NCI-H2081 (cell line): Measurements from ENCODE around the gene EGFR.

Source experiments
- DNase-seq, 2 experiments: peaks; one replicate each; lab custom pipeline; 2025; lab: John Stamatoyannopoulos, UW

Gene EGFR

DNA sequence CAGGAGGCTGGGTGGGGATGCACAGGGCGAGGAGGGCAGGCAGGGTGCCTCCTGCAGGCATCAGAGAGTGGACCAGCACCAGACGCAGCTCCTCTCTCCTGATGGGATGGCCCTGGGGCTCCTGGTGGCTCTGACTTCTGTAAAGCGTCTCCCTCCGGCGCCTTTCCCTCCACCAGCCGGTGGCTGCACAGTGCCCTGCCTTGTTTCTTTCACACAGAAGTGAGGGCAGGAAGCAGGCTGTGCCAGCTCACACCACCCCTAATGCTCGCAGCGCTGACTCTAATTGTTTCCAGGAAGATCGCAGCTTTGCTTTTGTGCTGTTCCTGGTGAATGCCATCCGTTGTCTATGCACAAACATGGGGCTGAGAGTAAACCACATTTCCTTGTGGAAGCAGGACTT lies 194.0 kb downstream of the EGFR start:
- DNase-seq = no peak

DNA sequence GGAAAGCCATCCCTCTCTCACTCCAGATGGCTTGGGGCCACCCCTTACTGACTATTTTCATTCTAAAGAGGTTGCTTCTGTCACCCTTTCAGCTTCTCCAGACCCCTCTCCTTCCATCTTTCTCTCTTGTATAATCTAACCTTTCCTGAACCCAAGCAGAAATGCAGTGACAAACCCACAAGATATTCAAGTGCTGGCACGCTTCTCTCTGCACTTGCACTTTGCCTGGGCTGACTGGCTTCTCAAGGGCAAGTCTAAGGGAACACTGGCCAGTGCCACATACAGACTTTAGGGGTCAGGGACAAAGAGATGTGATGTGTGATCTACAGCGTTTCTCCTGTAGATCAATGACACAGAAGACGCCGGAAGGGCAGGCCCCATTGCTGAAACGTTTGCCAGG lies 195.9 kb downstream of the EGFR start:
- DNase-seq = no peak

DNA sequence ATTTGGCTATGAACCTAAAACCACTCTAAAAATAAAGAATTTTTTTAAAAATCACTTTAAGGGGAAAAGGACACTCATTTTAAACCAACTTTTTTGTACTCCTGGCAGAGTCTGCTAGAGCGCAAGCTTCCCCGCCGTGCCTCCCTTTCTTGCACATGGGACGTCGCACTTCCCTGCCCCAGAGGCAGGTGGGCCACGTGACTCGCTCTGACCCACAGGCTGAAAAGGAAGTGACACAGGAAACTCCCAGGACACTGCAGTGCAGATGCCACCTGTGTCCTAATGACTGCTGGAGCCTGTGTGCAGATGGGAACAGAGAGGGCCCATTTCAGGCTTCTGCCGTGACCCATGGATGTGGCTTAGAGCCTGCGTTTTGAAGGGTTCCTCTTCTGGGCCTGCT lies 204.2 kb downstream of the EGFR start:
- no peak for DNase-seq

DNA sequence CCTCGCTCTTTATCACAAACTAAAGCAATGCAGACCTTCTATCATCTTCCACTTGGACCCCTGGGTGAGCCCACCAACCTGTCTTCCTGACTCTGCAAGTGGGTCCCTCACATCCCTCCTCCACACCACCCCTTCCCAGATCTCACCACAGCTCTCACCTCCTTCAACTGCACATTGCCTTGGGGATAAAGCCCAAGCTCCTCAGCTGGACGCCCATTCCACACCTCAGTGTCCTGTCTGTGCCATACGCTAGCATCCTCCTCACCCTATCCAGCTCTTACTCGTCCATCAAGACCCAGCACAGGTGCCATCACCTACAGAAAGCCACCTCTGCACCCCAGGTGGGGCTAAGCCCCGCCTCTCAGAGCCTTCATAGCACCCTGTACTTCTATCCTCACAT lies 205.3 kb downstream of the EGFR start:
- no peak for DNase-seq

DNA sequence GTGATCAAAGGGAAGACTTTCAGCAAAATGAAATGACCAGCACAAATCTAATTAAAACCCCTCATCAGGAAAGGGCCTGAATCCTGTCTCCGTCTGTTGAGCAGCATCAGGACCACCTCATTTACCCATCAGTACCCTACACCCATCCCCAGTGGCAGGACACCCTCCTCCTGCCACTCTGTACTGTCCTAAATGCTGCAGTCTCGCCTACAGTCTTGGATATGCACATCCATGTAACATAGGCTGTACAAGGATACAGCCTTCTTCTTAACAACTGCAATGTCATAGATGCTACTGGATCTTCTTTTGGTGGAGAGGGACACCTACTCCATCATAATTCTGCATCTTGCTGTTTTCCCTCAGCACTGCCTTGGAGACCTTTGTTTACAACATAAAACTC lies 206.0 kb downstream of the EGFR start:
- DNase-seq = no peak

DNA sequence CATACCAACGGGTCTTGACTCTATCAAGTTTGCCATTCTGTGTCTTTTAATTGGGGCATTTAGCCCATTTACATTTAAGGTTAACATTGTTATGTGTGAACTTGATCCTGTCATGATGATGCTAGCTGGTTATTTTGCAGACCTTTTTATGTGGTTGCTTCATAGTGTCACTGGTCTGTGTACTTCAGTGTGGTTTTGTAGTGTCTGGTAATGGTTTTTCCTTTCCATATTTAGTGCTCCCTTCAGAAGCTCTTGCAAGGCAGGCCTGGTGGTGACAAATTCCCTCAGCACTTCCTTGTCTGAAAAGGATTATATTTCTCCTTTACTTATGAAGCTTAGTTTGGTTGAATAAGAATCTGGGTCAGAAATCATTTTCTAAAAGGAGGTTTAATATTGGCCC lies 211.2 kb downstream of the EGFR start:
- no peak for DNase-seq

DNA sequence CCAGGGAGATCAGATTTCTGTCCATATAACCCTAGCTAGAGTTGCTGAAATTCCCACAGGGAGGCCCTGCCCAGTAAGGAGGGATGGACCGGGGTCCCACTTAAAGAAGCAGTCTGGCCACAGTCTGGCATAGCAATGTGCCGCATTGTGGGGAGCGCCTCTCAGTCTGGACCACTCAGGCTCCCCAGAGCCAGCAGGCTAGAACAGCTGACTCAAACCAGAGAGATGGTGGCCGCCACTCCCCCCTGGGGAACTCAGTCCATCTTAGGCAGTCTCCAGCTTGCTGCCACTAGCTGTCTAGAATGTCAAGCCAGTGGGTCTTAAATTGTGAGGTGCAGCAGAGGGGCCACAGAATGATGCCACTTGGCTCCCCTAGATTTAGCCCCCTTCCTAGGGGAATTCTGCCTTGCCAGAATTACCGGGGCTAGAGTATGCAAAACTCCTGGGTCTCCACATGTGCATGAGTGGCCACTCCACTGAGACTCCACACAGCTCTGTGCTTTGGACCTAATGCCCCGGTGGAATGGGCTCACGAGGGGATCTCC lies 213.0 kb downstream of the EGFR start:
- DNase-seq = no peak

DNA sequence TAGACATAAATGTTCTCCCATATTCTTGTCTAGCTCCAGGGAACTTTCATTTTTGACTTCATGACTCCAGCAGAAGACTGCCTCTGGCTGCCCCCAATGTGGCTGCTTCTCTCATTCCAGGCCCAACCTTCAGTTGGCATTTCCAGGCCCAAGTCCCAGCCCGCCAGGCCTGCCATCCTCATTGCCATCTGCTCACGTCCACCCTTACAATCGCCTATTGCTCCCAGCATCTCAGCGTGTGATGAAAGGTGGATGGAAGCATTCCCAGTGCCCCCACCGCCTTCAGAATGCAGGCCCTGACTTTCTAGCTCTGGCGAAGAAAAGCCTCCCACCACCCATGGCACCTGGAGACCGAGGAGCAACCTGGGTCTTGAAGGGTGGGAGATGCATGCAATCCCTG lies 214.2 kb downstream of the EGFR start:
- DNase-seq = no peak

DNA sequence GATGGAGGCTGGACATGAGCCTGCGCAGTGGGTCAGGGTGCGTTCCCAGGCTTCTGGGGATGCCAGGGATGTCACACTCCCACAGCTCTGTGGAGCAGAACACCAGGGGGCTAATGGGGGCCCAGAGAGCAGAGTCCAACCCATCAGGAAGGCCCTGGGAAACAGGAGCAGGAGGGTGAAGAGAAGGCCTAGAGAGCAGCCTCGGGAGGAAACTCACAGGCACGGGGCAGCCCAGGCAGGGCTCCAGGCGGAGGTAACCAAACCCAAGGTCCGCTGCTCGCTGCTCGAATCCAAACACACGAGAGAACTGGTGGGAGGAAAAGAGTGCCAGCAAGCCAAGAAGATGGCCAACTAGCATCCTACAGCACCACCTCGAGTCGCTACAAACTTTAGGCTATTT lies 215.6 kb downstream of the EGFR start:
- DNase-seq = no peak

DNA sequence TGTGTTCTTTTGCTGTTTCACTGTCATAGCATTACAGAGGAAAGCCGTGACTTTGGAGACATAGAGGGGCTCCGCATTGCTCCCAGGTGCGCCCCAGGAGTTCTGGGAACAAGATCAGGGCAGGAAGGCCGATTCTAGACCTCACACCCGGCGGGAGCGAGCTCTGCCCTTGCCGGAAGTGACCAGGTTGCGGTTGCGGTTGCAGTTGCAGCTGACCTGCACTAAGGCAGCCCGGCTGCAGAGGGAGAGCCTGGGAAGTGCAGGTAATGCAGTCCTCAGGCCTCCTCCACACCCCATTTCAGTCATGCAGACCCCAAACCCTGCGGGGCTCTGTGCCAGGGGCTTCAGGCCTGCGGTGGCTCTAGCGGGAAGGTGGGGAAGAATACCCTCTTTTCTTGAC lies 216.3 kb downstream of the EGFR start:
- DNase-seq = no peak

DNA sequence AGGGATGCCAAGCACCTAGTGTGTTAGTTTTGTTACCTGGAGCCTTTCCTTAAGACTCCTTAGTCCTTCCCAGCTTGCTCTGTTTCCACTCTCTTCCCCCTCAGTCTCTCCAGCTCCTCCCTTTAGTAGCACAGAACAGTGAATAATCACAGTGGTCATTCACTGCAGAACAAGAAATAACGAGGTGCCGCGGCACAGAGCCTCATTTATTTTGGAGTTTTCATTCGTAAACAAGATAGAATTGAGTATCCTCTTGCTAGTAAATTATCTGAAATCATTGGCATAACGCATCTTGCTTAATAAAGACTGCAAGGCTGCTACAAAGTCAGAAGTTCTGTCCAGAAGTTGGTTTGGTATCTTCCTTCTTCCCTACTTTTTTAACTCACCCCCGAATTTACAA lies 217.0 kb downstream of the EGFR start:
- no peak for DNase-seq

DNA sequence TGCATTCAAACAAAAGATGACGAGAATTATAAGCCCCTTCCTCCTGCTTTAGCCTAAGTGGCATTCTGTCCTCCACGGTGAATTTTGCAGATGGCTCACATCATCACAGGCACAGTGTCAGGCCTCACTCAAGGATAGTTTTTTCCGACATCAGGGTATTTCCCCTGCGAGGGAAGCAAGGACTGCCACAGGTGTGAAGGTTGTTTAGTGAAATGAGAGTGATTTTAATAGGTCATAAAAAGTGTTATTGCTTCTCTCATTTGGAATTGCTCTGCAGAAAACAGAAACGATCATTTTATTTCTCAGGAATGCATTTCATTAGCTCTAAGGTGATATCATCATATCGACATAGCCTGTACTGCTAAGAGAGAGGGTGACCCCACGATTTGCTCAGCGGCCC lies 217.7 kb downstream of the EGFR start:
- DNase-seq = no peak

DNA sequence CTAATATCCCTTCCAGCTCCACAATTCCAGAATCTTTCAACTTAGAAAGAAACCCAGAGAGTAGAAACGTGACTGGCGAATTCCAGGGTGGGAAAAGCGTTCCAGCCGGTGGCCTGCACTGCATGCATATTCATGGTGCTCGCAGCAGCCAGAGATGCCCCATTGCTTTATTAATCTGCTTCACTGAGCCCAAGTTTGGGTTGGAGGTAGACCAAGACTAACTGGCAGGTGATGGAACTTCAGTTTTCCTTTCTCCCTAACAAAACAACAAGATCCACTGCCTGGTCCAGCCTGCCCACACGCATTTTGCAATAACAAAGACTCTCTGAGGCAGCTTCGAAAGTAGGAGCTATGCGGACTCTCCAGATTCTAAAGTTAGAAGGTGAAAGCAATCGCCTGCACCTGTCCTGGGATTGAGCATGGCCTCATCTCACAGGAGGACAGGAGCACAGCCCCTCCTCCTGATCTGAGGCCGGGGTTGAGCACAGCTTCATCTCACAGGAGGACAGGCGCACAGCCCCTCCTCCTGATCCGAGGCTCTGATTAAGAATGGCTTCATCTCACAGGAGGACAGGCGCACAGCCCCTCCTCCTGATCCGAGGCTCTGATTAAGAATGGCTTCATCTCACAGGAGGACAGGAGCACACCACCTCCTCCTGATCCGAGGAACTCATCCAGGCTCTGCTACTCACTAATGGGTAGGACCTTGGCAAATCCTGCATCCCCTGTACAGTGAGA lies 218.5 kb downstream of the EGFR start:
- DNase-seq = no peak

DNA sequence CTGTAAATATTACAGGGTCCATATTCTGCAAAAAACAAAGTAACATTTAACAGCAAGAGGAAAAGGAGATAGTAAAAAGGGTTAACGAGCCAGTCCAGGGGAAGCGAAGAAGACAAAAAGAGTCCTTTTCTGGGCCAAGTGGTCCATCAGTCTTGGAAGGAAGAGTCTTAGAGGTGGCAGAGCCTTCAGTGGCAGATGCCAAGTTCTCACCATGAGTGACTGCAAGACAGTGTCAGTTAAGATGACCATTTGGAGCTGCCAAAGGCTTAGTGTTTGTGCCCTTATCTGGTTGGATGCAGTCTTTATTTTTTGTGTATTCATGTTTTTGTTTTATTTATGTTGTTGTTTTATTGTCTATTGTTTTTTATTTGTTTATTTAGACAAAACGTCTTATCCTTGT lies 220.6 kb downstream of the EGFR start:
- DNase-seq = no peak

DNA sequence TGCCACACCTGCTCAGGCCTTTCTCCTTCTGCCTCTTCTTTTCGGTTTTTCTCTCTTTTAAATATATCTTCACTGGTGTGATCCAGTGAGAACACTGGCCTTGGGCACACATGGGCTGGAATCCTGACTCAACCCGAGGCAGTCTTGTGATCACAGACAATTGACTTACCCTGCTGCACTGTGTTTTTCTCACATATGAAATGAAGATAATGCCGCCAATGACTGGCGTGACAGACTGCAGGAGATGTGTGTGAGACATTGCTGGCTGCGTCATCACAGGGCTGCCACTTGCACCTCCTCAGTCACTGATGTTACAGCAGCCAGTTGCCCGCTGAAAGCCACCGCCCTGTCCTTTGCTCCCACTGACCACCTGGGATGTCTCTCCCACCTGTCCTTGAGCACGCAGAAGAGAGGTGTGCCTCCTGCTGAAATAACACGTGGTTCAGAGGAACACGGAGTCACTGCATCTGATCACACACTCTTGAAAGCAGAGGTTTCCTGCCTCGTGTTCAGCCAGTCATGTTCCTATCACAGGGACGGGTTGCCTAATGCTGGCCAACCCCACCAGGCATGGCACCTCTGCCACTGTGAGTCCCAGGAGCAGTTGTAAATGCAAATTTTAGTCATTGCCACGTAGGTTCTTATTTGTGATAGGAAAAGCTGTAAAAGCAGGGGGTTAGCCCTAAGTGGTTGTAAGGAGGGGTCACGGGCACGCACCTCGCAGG lies 221.8 kb downstream of the EGFR start:
- DNase-seq = no peak

DNA sequence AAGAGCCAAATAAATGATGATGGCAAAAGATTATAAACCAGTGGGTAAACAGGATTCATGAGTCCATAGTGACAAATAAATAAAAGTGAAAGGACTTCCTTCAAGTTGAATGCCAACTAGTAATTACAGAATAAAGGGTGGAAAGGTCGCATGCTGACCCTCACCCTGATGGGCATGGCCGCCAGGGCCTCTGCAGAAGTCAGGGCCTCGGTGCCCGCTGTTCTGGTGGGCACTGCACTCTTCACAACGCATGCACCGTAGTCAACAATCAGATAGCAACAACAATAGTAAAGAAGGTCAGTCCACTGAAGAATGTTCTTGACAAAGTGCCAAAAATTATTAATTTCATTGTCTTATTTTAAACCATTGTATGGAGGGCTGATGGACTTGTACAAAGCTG lies 223.1 kb downstream of the EGFR start:
- DNase-seq = no peak

DNA sequence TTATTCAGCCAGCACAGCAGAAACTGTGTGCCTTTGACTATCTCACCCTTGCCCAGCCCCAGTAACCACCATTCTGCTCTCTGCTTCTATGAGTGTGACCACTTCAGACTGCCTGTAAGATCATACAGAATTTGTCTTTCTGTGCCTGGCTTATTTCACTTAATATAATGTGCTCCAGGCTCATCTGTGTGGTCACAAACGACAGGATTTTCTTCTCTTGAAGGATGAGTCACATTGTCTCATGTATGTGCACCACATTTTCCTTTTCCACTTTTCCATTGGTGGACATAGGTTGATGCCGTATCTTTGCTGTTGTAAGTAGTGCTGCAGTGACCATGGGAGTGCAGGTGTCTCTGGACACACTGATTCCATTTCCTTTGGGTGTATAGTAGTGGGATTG lies 223.8 kb downstream of the EGFR start:
- no peak for DNase-seq

DNA sequence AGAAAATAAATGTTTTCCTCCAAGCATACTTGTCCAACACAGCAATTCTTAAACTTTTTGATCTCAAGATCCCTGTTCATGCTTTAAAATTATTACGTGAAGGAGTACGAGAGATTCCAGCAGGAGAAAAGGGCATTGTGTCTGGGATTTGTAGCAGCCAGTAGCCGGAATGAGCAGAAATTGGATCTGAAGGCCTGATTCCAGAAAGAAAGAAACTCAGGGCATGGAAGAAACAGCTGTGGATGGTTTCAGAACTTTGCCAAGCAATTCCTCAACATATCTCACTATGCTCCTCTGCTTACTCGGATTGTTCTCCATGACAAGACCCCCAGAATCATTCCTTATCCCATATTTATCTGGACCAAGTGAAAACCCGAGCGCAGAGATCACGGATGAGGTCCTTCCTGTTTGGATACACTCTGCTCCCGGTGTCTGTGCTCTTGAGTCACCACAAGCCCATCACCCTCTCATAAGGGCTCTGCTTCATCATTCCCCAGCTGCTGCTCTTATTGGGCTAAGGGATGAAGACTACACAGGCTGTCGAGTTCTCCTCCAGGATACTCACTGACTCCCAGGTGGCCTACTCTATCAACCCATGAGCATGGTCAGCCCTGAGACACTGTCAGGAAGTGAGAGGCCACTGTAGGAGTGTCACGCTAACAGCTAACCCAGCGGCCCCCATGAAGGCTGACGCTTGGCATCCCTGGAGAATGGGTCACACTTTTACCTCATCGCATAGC lies 225.4 kb downstream of the EGFR start:
- DNase-seq = no peak

DNA sequence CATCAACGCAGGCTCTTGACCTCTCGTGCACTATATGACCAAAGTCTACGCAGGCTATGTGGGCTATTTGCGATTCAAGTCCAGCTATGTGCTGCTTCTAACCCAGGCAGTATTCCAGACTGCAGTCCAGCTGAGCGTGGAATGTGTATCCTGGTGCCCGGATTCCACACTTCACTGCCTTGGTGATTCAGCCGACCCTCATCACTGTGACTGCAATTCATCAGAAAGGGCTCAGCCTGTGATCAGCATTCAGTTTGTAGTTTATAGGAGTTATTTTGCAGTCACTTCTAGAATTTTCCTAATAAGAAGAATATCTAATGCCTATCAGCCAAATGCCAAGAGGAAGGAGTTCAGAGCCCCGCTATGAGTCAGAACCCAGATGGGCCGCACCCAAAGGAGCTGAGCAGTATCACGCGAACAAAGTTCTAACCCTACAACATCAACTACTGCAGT lies 226.5 kb downstream of the EGFR start:
- DNase-seq = no peak

DNA sequence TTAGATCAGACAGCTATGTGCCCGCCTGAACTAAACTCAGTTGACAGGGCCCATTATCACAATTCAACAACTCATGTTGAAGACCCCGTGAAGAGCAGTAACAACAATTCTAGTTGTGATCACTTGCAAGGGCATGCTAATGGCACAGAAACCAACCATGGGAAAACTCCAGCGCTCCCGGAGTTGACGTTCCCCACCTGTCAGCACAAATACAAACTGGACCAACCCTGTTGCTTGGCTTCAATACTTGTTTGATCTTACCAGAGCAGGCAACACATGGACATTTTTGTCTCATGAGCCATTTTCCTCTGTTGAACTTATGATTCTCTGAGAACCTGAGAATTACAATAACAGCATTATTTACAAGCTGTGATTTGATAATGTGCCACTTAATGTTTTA lies 227.4 kb downstream of the EGFR start:
- DNase-seq = no peak

DNA sequence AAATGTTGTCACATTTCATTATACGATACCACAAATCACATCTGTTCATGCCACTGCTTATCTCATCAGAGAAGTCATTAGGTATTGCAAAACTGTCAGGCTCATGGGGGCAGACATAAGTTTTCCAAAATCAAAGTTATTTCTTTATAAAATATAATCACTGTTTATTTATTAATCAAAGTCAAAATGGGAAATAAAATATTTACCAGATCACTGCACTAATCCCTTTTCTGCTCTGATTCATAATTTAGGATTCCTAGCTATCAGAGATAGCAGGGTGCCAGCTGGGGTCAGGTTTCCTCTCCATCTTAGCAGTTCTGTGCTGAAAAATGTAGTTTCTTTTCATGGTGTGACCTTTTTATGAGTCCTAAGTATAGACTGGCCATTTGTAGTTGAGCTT lies 228.6 kb downstream of the EGFR start:
- DNase-seq = no peak

DNA sequence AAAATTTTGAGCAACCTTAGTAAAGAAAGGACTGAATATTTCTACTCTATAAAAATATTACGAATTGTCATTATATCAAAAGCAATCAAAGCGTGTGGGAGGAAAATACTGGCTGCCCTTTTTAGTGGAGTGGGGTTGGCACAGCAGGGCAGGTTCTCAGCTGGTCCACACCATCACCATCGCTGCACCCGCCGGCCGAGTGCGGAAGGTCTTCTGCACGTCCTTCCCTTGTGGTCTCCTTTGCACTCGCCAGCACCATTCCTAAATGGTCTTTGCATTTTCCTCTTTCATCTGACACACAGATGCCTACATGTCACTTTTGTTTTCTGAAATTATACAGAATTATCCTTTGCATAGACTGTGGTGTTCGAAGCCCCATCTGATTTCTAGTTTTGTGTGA lies 229.7 kb downstream of the EGFR start:
- no peak for DNase-seq

DNA sequence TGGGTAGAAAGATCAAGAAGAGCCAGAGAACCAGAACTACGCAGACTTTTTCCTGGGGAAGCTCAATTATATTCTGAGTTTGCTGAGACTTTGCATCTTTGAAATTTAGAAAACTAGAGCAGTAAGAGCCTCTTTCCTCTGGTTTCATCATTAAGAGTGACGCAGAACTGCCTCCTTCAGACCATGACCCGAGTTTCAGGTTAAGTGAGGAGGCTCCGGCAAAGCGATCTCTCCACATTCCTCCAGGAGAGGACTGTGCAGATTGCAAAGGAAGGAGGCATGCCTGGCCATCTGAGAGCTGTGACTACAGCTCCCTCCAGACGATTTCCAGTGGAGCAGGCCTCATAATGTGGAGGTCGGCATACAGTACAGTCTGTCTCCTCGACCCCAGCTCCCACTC lies 230.5 kb downstream of the EGFR start:
- no peak for DNase-seq
